Mammary epithelial cell (primary cell): ENCODE measurements around the gene DPF3.

Source experiments
- EZH2 ChIP-seq: IDR thresholded peaks from 2 replicates; pipeline ENCODE4 v1.6.1; 2012; ENCODE audit warnings: low read length, inconsistent platforms, borderline replicate concordance
- TF ChIP-seq, protein P1 (sequence below), 2 donors: IDR thresholded peaks in 1 of 2; conservative IDR thresholded peaks in 1 of 2; 2 replicates each; pipeline ENCODE4 v1.5.1; 2011 to 2012; ENCODE audit warnings: inconsistent platforms in 2 of 2, low read length in 2 of 2, mild to moderate bottlenecking in 2 of 2, control low read depth in 1 of 2, low read depth in 1 of 2; ENCODE audit not compliant: insufficient read depth in 1 of 2; ENCODE audit errors: extremely low read depth in 1 of 2

DNA sequence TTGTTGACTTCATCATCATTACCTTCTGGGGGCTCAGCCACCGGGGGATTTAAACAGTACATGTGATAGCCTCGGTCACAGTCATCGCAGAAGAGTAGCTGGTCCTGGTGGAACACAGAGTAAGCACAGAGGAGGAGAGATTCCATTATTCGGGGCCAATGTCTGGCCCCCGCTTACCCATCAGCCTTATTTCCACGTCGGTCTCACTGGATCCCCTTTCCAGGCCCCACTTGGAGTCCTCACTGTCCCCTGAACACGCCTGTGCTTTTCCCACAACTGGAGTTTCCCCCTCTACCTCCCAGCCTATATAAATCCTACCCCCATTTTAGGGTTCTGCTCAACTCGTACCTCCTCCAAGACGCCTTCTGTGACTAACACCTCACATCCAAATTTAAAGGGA, 274.0 kb downstream of the DPF3 start:
- TF ChIP-seq, protein P1, sequence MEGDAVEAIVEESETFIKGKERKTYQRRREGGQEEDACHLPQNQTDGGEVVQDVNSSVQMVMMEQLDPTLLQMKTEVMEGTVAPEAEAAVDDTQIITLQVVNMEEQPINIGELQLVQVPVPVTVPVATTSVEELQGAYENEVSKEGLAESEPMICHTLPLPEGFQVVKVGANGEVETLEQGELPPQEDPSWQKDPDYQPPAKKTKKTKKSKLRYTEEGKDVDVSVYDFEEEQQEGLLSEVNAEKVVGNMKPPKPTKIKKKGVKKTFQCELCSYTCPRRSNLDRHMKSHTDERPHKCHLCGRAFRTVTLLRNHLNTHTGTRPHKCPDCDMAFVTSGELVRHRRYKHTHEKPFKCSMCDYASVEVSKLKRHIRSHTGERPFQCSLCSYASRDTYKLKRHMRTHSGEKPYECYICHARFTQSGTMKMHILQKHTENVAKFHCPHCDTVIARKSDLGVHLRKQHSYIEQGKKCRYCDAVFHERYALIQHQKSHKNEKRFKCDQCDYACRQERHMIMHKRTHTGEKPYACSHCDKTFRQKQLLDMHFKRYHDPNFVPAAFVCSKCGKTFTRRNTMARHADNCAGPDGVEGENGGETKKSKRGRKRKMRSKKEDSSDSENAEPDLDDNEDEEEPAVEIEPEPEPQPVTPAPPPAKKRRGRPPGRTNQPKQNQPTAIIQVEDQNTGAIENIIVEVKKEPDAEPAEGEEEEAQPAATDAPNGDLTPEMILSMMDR (conservative IDR thresholded peaks at IDR 0.05 in 1 of 2, IDR thresholded peaks at IDR 0.05 in 1 of 2; ENCODE audit: extremely low read depth in 1 of 2, insufficient read depth in 1 of 2, low read depth in 1 of 2, low read length in 2 of 2), result no peak
- TF ChIP-seq EZH2, result no peak
